HG02610 (cell line): ENCODE data around the gene CCDC177.
"Not testable (repeated sequence)": the region's sequence is repeated elsewhere in the genome, so short reads cannot be mapped to it uniquely, and the experiment has no call there.

ENCODE experiments used
- ATAC-seq: cut with Tn5 transposase; IDR thresholded peaks from one replicate; pipeline ENCODE4 v1.9.1; 2021; ENCODE audit warnings: mild to moderate bottlenecking, moderate library complexity; ENCODE audit not compliant: unreplicated experiment

Gene CCDC177

DNA sequence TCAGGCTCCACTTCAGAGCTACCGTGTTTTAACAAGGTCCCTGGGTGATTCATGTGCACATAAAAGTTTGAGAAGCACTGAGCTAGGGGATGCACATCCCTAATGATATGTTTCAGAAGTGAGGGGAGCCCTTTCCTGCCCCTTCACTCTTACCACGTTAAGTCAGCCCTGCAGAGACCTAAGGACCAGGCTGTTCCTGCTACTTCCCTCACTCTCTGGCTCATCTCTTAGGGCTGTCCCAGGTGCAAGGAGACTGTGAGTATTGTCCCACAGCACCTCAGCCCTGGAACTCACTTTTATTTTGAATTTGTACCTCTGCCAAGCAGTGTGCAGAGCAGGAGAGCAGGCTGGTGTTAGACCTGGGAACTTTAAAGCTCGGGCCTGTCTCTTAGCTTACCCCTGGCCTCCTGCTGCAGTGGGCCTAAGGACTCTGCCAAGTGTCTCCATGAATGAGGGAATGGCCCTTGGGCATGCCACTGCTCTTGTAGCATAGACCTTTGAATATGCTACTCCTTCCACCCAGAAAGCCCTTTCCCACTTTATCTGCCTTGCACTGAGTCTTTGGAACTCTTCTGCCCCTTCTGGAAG, 25.7 kb upstream of the CCDC177 start:
- no peak for ATAC-seq

DNA sequence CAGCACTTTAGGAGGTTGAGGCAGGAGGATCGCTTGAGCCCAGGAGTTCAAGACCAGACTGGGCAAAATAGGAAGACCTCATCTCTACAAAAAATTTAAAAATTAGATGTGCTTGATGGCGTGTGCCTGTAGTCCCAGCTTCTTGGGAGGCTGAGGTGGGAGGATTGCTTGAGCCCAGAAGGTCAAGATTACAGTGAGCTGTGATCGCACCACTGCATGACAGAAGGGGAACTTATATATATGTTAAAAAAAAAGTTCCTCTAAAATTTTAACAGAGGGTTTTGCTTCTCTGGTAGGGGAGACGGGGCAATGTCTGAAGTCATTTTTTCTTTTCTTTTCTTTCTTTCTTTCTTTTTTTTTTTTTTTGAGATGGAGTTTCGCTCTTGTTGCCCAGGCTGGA, 24.8 kb upstream of the CCDC177 start:
- ATAC-seq: not testable (repeated sequence)

DNA sequence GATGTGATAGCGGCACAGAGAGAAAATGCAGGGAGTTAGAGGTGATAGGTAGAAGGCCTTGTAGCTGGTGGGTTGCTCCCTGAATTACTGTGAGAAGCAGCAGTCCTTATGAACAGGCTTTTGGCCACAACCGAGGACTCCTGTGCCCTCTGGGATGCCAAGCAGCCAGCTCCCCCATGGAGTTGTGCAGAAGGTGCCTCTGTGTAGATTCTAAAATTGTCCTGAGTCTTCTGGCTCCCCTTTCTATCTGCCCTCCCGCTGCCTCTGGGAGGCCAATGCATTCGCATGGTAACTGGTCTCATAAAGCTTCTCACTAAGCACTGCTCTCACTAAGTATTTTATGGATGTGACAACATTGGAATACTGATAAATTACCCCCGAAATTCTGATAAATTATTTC, 20.7 kb upstream of the CCDC177 start:
- ATAC-seq: no peak

DNA sequence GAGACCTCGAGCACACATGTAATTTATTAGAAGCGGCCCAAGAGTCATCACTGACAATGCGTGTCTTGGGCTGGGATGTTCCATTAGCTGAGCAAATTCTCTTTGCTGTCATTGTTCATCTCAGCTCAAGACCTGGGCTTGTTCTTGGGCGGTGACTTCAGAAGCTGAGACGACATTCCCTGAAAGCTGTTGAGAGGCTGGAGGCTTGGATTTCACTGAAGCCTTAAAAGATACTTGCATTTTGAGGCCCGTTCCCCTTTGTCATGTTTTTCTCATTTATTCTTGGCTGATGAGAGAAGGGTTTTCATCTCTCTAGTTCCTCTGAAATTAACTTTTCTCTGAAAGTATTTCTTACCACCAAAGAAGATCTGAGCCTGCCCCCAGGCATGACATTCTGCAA, 20.2 kb upstream of the CCDC177 start:
- ATAC-seq: no peak

DNA sequence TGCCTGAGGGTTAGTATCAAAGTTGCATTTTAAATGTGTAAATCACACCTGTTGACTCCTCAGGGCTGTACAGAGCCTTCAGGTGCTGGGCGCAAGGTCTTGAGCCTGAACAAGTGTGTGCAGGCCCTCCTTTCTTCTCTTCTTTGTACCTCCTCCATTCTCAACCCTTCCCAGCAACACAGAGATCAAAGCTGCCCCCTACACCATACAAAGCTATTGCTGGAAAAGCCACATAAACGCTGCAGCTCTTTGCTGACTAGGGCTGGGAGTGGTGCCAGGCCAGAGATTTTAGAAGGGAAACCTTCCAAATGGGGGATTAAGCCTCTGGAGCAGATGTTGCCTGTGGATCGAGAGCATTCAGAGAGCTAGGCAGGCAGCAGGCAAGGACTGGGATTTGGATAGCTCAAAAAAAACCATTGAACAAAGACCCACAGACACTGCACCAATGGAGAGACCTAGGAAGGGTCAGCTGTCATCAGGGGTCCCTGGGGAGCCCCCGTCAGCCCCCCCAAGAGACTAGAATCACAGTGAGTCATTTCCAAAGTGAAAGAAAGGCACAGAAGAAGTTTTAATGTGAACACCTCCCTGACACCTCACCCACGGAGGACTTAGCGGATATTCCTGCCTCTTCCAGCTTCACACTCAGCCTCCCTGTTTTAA, 18.5 kb upstream of the CCDC177 start:
- no peak for ATAC-seq

DNA sequence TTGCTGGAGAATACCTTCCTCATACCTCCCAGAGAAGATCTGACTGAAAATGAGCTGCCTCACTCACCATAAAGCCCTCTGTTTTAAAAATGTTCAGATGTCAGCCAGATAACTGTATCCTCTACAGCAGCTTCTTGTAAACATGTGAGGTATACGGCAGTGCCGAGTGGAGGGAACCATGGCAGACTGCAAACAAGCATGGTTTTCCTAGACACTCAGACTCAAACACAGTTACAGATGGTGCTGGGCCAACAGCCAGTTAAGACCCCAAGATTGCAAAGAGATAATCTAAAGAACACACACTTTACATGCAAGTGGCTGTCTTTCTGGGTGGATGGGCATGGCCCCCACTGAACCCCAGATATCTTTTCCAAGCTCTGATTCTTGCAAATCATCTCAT, 16.6 kb upstream of the CCDC177 start:
- ATAC-seq: no peak

DNA sequence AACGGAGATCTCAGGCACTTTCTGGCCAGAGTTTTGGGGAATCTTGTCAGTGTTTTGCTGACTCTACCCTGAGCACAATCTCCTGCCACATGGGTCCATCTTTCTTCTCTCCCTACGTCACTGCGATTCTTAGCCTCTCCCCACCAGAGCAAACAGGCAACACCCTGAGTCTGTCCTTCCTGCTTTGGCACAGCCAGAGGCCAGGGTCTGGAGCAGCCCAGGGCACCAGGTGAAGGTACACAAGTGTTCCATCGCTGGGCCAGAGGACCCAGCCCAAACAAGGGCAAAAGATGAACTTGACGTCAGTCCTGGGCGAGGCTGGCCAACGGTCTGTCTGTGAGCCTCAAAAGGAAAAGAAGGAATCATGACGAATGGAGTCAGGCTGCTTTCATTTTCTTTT, 12.7 kb upstream of the CCDC177 start:
- no peak for ATAC-seq

DNA sequence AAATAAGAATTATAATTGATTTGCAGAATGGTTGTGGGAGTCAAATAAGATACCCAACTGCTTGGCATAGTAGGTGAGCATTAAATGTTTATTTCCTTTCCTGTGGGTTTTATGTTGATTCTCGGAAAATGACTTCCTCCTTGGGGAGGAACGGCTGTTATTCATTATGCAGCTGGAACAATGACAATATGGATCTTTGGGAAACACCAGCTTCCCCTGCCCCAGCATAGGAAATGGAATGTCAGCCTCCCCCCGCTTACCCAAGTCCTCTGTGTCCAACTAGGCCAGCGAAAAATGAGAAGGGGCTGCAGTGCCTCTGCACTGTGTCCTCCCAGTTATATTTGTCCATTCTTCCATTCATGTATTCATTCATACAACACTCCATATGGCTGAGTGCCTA, 11.7 kb upstream of the CCDC177 start:
- no peak for ATAC-seq

DNA sequence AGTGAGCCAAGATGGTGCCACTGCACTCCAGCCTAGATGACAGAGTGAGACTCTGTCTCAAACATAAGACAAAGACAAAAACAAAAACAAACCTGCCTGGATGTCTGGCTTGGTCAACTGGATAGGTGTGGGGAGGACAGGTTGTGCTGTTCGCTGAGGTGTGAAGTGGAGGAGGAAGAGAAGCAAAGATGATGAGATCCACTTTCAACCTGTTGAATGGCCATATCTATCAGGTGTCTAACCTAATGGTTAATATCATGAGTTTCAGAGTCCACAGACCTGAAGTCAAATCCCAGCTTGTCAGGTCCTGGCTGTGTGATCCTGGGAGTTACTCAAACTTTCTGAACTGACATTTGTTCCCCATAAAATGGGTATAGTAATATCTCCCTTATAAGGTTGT, 9.7 kb upstream of the CCDC177 start:
- ATAC-seq: no peak

DNA sequence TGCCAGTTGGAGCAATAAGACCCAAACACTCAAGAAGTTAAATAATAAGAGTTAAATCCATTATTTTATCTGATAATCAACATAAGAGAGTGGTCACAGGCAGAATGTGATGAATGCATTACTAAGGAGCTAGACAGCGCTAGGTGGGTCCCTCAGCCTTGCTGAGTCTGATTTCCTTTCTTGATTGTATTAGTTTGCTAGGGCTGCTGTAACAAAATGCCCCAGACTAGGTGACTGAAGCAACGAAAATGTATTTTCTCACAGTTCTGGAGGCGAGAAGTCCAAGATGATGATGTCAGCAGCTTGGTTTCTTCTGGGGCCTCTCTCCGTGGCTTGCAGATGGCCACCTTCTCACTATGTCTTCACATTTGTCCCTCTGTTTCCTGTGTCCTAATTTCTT, 8.2 kb upstream of the CCDC177 start:
- ATAC-seq: no peak

DNA sequence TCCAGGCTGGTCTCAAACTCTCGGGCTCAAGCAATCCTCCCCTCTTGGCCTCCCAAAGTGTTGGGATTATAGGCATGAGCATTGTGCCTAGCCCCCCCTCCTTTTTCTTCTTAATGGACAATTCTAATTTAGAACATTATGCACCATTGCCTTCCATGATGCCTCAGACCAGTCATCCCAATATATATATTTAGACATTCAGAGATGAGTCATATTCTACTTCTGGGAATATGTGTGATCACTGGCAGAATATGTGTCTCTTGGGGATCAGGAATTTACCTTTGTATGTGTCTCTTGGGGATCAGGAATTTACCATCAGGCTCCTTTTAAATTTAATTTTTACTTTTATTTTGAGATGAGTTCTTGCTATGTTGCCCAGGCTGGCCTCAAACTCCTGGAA, 7.5 kb upstream of the CCDC177 start:
- ATAC-seq: no peak

DNA sequence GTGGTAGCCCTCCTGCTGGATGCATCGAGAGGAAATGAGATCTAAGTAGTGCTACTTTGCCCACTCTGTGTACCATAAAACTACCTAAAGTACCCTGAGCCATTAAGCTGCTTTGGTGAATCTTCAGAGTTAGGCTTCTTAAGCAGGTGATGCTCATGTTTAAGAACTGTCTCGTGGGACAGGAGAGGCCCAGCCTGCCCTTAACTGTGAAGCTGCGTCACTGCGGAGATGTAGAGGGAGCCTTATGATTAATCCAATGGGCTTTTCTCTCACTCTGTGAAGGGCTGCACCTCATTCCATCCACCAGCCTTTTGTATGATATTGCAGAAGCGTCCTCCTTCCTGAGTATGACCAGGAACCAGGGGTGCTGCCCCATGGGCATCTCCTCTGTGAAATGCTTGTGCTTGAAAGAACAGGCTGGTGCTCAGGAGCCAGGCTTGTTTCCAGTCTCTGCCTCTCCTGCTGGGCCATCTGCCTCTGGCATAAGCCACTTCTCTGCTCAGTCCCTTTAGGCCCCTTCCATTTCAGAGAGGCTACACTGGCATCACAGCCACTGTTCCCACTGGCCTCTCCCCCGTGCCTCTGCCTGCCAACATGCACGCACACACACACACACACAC, 6.8 kb upstream of the CCDC177 start:
- no peak for ATAC-seq

DNA sequence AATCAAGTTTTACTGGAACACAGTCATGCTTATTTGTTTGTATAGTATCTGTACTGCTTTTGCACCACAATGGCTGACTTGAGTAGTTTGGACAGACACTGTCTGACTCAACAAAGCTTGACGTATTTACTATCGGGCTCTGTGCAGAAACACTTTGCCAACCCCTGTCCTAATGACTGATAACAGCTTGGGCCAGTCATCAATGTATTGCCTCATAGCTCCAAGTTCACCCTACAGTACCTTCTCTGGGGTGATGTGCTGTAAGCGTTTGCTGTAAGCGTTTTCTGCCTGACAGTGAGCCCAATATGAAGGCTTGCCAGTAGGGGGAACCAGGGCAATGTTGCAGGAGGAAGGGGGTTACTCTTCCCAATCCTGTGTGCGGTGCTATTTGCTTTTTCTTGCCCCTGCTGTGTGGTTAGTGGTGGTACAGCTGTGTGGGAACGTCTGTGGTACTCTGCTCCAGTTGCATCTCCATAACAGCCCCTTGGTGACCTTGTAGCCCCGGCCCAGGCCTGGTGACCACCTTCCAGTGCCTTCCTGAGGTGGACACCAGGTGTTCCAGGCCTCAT, 5.4 kb upstream of the CCDC177 start:
- ATAC-seq: no peak

DNA sequence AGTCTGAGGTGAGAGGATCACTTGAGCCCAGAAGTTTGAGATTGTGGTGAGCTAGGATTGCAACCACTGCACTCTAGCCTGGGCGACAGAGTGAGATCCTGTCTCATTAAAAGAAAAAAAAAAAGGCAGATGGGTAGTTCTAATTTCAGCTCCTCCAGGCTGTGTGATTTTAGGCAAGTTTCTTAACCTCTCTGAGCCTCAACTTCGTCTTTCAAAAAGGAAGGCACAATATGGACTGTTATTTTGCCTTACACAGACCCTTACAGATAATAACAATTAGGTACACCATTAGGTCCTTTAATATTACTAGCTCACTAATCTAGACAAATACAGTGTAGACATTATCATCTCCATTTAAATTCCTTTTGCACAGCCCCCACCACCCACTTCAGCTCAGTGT, 4.8 kb upstream of the CCDC177 start:
- no peak for ATAC-seq

DNA sequence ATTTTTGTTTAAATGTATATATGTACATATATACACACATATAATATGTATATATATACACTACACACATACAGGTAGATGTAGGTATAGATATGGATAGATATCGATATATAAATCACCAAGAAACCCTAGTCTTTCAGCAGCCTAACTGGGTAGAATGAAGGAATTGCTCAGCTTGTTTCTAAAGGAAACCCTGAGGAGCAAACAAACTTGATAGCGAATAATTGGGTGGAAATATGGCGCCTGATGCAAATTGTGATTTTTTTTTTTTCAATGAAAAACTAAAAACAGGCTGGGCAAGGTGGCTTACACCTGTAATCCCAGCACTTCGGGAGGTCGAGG, 254 bp upstream of the CCDC177 start:
- no peak for ATAC-seq

DNA sequence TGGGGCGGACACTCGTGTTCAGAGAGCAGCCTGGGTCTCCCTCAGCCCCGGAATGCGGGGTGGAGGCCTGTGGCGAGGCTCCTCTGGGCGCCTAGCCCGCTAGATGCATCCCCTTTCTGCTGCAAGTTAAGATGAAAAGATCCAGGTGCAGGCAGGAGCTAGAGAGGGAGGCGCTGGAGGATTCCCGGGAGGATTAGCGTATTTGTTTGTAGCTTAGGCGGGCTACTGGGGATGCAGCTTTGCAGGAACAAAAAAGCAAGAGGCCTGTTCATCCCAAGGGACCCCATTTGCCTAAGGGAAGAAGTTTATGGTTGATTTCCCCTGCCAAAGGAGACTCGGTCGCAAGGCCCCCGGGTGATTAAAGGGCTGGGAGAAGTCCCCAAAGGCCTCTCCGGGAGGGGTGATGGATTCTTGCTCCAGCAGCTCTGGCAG, 824 bp downstream of the CCDC177 start:
- ATAC-seq: no peak

DNA sequence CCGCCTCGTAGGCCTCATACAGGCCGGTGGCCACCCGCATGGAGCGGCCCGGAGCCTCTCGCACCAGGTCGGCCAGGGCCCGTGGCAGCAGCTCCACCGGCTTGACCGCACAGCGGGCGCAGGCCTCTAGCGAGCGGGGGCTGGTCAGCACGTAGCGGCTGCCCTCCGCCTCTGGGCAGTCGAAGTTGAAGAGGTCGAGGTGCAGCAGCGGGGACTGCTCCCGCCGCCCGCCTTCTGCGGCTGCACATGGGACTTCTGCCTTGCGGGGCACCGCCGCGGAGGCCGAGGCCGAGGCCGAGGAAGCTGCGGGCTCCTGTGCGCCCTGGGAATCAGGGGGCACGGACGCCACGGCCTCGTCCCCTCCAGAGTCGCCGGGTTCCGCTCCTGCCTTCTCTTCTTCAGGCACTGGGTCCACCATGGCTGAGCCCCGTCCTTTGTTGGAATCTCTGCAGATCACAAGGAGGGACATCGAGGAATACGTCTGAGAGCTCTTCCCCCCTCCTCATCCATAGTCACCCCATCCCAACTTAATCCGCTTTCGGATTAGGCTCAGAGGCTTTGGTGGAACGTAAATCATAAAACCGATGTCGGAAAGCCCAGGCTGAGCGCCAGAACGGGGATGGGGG, 1.4 kb downstream of the CCDC177 start:
- no peak for ATAC-seq

DNA sequence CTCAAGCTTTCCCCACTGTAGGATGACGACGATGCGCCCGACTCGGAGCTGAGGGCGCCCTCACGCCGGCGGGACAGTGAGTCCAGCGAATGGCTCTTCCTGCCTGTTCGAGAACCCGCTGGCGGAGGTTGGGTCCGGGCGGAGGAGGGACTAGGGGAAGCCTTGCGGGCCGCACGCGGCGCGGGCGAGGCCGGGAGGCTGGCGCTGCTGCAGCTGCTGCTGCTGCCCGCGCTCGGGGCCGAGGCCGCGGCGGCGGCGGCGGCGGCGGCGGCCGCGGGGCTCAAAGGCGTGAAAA, 1.9 kb downstream of the CCDC177 start:
- no peak for ATAC-seq

DNA sequence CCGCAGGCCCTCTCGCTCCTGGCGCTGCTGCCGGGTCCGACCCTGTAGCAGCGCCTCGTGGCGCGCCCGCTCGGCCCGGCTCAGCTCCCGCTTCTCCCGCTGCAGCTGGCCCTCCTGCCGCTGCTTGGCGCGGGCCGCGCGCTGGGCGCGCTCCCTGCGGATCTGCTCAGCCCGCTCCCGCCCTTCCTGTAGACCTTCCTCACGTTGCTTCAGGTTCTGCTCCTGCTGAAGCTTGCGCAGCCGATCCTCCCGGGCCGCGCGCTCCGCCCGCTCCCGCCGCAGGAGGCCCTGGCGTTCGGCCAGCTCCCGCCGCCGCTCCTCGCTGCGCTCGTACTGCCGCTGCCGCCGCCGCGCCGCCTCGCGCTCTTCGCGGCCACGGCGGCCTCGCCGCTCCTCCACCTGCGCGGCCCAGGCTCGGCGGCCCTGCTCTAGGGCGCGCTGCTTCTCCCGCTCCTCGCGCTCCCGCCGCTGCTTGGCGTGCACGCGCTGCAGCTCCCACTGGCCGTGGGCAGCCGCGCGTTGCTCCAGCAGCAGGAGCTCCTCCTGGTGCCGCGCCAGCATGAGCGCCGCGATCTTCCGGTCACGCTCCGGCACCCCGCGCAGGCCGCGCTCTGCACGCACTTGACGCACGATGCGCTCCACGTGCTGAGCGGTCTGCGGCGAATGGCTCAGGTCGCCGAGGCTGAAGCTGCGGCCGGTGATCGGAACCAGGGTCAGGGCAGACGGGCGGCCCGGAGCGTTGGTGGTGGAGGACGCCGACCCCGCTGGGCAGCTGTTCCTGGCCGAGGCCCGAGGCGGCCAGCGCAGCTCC, 2.4 kb downstream of the CCDC177 start:
- no peak for ATAC-seq

DNA sequence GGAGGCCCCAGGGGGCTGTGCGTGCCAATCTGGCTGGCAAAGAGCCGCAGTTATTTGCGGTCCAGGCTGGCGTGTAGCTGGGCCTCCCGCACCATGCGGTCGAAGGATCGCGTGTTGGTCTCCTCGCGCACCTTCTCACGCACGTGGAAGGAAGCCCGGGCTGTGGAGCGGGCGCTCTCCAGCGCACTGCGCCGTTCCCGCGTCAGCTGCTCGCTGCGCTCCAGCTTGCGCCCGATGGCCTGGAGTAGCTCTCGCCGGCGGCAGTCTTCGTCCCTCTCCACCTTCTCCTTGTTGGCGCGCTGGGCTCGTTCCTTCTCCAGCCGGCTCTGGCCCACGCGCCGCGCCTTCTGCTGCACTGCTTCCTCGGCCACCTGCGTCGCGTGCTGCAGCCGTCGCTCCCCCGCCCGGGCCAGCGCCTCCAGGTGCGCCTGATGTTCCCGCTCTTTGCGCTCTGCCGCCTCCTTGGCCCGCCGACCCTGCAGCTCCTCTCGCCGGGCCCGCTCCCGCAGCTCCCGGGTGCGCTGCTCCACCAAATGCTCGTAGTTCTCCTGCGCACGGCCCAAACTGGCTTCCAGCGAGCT, 3.1 kb downstream of the CCDC177 start:
- ATAC-seq: no peak

DNA sequence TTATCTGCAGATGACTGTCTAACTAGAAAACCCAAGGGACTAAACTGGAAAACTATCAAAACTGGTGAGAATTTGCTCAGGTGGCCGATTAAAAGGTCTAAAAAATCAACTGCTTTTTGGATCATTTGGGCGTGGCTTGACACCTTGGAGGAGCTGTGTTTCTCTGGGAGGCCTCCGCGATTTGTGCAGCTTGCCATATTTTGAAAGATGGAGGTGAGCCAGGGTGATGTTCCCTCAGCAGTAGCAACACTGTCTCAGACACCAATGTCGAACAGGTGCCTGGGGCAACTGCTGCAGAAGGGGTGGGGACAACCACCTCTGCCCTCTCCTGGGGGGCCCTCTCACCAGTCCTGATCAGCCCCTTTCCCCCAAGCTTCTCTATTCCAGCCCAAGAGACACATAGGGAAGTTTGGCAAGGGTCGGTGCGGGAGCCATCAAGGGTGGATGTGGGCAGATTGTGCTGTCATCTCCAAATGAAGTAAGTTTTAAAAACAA, 3.8 kb downstream of the CCDC177 start:
- no peak for ATAC-seq
